ENCODE results near the gene DAPP1.

Gene DAPP1

DNA sequence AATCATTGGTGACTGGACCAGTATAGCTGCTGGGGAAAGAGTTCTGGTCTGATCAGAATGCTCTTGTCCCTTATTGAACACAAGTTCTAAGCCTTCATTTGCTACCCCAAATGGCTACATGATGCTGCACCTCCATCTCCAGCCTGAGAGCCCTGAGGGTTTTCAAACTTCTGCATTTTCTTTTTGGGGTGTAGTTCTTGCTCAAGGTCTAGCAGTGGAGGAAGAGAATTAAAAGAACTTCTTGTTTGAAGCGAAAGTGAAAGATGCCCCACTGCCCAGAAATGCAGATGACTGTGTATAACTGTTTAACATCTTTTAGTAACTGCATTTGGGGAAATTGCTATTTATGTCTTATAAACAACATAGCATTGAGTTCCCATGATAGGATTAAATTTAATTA is 39.1 kb downstream of the DAPP1 start:
- TF ChIP-seq, protein P1, sequence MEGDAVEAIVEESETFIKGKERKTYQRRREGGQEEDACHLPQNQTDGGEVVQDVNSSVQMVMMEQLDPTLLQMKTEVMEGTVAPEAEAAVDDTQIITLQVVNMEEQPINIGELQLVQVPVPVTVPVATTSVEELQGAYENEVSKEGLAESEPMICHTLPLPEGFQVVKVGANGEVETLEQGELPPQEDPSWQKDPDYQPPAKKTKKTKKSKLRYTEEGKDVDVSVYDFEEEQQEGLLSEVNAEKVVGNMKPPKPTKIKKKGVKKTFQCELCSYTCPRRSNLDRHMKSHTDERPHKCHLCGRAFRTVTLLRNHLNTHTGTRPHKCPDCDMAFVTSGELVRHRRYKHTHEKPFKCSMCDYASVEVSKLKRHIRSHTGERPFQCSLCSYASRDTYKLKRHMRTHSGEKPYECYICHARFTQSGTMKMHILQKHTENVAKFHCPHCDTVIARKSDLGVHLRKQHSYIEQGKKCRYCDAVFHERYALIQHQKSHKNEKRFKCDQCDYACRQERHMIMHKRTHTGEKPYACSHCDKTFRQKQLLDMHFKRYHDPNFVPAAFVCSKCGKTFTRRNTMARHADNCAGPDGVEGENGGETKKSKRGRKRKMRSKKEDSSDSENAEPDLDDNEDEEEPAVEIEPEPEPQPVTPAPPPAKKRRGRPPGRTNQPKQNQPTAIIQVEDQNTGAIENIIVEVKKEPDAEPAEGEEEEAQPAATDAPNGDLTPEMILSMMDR (conservative IDR thresholded peaks at IDR 0.05), result no peak
- no peak overlapping the region for H3K27ac ChIP-seq

DNA sequence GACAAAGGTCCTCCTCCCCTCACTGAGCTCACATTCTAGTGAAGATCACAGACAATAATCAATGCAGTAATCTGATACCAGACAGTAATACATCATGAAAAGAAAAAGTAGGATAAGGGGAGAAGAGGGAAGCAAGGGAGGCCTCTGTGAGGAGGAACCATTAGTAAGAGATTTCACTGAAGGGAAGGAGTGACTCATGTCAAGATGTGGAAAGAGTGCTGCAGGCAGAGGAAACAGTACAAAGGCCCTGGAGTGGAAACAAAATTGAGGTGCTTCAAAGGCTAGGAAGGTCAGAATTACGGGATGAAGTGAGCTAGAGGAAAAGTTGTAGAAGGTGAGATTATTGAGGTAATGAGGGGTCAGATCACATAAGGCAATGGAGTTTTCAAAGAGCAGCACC is 39.5 kb downstream of the DAPP1 start:
- H3K27ac ChIP-seq, result no peak overlapping the region
- TF ChIP-seq, protein P1 (conservative IDR thresholded peaks at IDR 0.05), result no peak

DNA sequence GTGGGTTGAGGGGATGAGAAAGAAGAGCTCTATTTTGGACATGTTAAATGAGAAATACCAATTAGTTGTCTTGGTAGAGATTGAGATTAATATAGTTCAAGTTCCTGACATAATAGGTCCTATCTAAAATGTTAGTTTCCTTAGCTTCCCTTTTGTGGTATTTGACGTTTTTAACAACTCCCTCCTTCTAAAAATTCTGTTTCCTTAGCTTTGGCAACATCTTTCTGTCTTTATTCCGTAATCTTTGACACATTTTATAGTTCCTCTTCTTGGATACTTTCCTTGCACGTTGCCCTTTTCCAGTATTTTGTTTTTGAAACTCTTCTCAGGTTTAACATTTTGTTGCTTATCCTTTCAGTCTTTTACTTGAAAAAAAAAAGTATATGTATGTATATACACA is 40.7 kb downstream of the DAPP1 start:
- TF ChIP-seq, protein P1 (conservative IDR thresholded peaks at IDR 0.05), result no peak
- no peak overlapping the region for H3K27ac ChIP-seq

DNA sequence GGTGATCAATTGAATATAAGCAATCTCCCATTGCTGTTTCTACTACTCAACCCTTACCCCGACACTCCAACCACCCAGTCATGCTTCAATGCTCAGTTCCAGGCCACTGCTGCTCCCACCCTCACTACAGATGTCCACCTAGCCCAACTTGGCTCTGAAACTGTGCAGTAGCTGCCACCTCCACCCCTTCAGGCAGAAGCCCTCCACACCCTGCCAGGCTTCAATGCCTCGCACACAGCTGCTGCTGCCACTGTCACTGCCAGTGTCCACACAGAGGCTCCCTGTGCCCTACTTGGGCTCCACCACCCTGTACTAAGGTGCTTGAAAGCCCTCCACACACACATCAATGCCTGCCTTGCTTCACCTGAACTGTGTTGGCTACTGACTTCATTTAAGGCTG is 43.0 kb downstream of the DAPP1 start:
- TF ChIP-seq, protein P1 (conservative IDR thresholded peaks at IDR 0.05), result no peak
- H3K27ac ChIP-seq, result no peak overlapping the region

DNA sequence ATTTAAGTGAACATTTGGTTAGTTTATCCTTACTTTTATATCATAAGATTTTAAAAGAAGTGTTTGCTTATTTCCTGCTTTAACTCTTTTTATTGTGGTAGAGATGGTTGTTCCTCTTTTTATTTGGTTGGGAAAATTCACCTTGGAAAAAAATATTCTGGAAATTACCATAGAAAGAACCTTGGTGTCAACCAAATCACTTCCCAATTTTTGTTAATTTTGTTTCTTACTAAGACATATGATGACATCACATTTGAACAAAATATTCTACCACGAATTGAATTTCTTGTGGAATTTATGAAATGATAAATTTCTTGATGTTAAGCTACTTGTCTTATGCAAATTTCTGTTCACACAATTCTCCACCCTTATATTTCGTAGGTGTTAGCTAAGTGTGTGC is 43.9 kb downstream of the DAPP1 start:
- no peak overlapping the region for H3K27ac ChIP-seq
- TF ChIP-seq, protein P1 (conservative IDR thresholded peaks at IDR 0.05), result no peak

DNA sequence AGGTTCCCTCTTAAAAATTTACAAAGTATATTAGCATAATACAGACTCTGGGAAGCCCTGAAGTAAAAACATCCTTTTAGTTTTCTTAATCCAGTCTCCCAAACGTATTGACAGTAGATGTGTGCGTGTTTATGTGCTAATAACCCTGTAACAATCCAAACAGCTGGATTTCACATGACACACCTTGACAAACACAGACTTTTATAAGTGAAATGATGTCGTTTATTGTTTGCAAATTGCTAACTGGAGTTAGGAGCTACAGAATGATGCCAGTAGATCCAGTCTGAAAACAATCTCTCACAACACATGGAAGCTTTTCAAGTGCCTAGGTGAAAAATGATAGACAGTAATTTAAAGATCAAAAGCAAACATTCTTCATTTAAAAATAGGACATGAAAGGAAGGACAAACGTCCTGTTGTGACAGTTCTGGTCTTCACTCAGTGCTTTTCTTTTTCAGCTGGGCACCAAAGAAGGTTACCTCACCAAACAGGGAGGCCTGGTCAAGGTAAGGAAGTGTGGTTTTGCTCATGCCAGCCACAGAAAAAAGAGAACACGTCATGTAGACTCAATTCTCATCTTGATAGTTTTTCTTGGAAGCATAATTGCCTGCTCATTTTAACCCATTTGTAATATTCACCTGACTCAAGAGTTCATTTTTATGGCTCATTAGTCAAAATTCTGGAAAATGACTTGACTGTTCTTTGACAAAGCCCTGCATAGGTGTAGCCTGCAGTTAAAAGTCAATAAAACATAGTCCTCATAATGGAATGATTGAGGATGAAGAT is 44.7 kb downstream of the DAPP1 start:
- no peak overlapping the region for H3K27ac ChIP-seq

DNA sequence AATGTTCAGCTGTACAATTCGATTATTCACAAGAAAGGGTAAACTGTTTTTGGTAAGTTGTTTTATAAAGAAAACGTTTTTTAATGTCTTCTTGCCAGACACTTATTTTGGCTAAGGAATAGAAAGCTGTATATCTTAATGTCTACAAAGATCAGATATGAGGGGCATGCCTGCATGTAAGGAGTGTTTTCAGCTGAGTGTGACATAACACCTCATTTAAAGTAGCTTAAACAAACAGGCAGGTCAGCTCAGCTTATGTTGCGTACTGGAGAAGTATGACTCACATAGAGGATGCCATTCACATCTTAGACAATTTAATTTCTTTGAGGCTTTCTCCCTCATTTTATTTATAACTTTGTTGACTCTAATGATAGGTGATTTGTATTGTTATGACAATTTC is 47.2 kb downstream of the DAPP1 start:
- TF ChIP-seq, protein P1 (conservative IDR thresholded peaks at IDR 0.05), result no peak
- H3K27ac ChIP-seq, result no peak overlapping the region

More for the DNA sequence above, 44.7 kb downstream of the DAPP1 start:
- TF ChIP-seq, protein P1 (conservative IDR thresholded peaks at IDR 0.05), result no peak

Measured in VCaP (cell line).